Caki2 (cell line): ENCODE measurements around the gene MRPS9. TPM values are rescaled to one million over a fixed set of nuclear protein-coding genes. Genes with fewer than 3 reads are reported as not detected.

Experiments
- DNase-seq: peaks from one replicate; pipeline ENCODE4 v3.0.0-alpha.2; 2015; ENCODE audit warnings: low read depth
- in situ Hi-C: cut with HindIII; loops from 2 replicates; pipeline ENCODE4 v1.10.0; 2016; ENCODE audit warnings: low sequenced_read_pairs, low pct_unique_long_range_greater_than_20kb, mixed read lengths
- total RNA-seq: library from RNA; depleted of rRNA; stranded (reverse); fragments of >200 nt; shearing (Covaris generic); gene quantifications from 2 replicates; pipeline ENCODE4 v1.2.3, GENCODE V29; 2014; ENCODE audit warnings: low replicate concordance

MRPS9 gene
- total RNA-seq, 1 experiment from 2014 or later: 62.6 TPM

DNA sequence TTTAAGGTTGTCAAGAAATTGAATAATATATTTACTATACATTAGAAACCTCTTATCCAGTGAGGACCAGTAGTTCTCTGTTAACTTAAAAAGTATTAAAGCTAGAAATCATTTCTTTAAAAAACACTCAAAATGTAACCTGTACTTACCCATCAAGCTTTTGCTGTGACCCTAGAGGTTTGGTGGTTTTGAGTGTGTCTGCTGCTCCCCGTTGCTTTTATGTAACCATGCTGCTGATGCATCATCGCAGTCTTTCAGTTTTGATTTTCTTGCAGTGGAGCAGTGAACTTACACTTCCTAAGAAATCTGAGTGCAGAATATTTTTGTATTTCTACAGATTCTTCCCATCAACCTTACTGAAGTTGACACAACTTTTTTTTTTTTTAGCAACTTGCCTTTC, 34.2 kb downstream of the MRPS9 start:
- in situ Hi-C loops: no loop called here
- no peak for DNase-seq

DNA sequence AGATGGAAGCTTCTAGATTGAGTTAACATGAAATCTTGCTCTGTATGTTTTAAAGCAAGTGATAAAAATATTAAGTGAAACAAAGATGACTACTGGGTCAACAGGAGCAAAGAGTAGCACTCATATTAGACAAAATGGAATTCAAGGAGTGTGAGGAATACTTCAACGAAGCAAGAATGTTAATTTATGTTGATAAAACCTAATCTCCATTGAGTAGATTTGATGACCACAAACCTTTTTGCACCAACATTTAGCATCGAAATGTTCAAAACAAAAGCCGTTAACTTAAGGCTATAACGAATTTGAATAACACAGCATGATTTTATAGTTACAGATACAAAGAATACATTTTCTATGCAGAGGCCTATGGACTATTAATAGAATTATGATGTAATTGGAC, 35.7 kb downstream of the MRPS9 start:
- in situ Hi-C loops: no loop called here
- no peak for DNase-seq

DNA sequence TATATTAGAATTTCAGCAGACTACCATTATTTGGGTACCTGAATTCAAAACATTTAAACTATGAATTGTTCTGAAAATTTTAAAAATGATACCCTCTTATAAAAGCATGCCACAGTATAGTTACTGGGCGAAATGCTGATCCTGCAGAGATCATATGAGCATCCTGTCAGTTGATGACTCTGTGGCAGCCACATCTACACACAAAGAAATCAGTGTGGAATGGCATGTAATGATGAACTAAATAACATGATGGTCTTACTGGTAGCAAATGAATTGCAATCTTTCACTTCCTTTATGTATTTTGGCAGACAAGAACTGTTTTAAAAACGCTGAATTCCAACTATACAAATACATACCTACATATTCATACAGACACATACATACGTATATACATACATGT, 38.3 kb downstream of the MRPS9 start:
- DNase-seq: no peak
- in situ Hi-C loops: no loop called here

DNA sequence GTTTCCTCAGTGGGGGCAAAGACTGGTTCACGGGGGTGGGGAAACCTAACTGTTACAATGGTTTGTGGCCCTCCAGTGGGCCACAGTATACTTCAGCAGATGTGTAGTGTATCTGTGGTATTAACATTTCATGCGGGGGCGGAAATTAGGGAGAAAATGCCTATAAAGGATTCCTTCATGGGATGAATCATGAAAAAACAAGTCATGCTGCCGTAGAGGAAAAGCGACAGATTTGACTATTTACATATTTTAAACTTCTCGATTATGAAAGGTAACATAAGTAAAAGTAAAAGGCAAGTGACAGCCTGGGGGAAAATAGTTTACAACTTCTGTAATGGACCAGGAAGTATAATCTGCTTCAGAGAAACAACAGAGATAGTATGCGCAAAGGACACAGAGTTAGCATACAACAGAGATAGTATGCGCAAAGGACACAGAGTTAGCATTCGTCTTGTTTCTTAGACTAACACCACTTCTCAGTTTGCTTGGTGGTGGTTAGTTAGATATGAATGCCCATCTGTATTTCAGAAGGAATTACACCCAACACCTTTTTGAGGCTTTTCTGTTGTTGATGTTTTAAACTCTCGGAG, 41.1 kb downstream of the MRPS9 start:
- in situ Hi-C loops: no loop called here
- no peak for DNase-seq

GRCh38 chr2:105080461-105080860, 42.6 kb downstream of the MRPS9 start:
- DNase-seq: no peak
- in situ Hi-C loops: no loop called here

DNA sequence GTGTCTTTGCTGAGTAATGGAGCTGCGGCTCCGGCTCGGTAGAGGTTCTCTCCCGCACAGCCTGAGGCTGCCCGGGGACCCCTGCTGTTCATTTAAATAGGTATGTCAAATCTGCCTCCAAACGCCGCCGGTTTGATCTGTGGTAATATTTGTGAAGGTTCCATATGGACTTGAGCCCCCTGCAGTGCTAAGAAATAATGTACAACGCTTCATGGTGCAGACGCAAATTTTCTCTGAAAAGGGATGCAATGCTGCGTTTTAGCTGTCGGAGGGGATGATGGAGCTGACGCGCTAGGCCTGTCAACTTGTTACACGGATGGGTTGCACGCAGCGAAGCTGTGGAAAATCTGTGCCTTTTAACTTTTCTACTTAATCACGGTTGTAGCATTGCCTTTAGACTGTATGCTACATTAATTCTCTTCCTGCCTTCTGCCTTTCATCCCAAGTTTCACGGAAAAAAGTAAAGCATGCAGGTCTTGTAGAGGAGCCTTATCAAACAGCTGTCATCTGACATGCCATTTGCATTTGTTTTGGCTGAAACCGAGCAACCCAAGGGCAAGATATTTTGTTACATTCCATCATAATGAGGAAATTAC, 43.2 kb downstream of the MRPS9 start:
- in situ Hi-C loops: no loop called here
- DNase-seq: no peak

- in situ Hi-C loops: no loop called here
- no peak for DNase-seq
Observed at GRCh38 chr2:105082107-105082506, 44.2 kb downstream of the MRPS9 start.

DNA sequence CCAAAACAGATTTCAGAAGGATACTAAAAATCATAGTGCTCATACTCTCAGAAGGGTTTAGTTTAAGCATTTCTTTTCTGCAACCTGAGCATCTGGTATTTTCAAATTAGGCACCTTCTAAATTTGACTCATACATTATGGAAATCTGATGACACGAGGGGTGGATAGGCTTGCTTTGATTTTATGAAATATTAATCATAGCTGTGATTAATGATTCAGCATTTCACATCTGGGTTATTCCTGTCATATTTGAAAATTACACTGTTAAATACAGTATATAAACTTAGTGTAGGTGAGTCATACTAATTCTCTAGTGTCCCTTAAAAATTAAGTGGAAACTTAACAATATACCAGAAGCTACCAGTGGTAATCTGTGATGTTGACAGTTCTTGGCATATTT, 47.7 kb downstream of the MRPS9 start:
- DNase-seq: no peak
- in situ Hi-C loops: no loop called here

DNA sequence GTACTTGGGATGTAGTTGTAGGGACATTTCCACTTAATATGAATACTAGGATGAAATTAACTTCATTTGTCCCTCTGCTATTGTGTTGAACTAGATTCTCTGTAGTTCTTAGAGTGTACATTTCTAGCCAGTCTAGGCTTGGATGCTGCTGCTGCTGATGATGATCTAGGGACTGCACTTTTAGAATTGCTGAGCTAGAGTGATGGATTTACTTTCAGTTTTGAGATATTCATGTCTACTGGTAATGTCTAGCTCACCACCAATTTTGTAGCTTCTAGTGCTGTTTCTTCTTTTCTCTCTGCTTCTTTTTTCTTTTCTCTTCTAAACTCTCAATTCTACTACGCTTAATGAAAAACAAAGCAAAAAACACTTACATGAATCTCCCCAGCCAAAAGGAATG, 49.4 kb downstream of the MRPS9 start:
- in situ Hi-C loops: no loop called here
- DNase-seq: no peak

DNA sequence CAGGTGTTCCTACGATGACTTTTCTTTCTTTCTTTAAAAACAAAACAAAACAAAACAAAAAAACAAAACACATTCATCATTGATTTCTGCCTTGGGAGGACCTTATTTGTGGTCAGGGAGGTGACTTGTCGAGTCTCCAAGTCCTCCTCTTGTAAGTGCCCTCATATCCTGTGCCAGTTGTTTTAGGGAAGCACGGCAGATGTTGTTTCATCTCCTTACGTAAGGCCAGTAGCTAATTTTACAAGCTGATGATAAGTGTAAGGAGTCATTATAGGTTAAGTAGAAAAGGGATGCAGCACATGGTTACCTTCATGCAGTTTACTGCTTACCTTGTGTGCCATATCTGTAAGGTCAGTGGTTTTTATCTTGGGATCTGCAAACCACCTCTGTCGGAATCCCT, 52.2 kb downstream of the MRPS9 start:
- in situ Hi-C loops: no loop called here
- no peak for DNase-seq

DNA sequence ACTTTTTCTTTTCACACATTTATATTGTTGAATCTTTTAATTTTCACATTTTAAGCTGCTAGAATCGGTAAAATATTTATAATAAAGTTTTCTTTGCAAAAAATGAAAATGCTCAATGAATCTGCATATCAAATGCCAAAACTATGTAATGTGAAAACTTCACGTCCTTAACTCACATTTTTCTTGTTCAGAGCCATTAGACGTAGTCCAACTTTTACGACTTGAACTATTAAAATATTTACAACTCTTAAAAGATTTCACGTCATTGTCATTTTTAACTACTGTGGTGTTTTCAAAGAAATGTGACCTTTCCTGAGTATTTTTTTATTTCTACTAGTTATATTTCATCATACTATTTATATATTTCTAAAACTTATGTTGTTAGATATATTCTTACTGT, 54.9 kb downstream of the MRPS9 start:
- no peak for DNase-seq
- in situ Hi-C loops: no loop called here

- in situ Hi-C loops: no loop called here
Observed at GRCh38 chr2:105099153-105099552, 61.3 kb downstream of the MRPS9 start.

DNA sequence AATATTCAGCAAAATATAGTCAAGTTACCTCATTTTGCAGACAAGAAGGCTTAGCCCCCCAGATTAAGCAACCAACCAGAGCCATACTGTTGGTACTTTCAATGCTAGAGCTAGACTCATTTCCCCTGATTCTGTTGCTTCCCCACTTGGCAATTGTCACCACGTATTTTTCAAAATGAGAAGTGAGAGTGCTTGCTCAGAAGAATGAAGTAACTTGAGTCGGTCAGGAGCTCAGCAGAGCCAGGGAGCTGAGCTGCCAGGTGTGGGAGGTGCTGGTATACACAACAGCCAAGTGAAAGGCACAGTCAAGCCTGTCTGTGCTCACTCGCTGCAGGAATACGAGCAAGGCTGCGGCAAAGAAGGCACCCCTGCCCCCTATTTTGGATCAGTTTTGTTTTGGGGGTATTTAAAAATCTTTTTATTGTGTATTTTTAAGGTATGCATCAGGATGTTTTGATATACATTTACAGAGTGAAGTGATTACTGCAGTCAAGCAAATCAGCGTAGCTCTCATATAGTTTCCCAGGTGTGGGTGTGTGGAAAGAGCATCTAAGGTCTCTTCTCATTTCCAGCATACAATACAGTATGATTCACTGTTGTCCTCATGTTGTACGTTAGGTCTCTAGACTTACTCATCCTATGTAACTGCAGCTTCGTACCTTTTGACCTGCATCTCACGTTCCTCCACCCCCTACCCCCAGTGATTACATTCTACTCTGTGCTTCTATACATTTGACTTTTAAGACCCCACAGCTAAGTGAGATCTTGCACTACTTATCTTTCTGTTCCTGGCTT, 62.4 kb downstream of the MRPS9 start:
- no peak for DNase-seq
- in situ Hi-C loops: no loop called here

More at GRCh38 chr2:105099153-105099552, 61.3 kb downstream of the MRPS9 start:
- no peak for DNase-seq

DNA sequence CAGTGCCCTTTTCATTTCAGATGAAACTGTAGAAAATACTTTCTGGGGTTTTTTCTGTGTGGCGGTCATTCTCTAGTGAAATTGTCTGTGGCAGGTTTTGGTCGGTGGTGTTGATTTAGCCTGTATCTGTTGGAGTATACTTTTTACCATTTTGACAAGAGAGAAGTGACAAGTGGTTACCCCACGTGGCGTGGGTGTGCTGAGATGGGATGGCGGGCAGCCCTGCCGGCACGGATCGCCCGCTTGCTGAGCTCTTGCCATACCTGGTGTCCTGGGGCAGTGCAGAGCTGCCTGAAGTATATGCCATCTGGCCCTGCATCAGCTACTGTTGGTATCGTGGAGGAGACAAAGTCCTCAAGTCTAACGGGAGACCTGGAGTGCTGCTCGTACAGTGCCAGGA, 64.1 kb downstream of the MRPS9 start:
- DNase-seq: no peak
- in situ Hi-C loops: no loop called here

GRCh38 chr2:105102963-105103421, 65.1 kb downstream of the MRPS9 start:
- in situ Hi-C loops: no loop called here

GRCh38 chr2:105103481-105103880, 65.6 kb downstream of the MRPS9 start:
- in situ Hi-C loops: no loop called here

More at GRCh38 chr2:105102963-105103421, 65.1 kb downstream of the MRPS9 start:
- peak; percentile 80 for DNase-seq

GRCh38 chr2:105104208-105104731, 66.4 kb downstream of the MRPS9 start:
- in situ Hi-C loops: no loop called here
- DNase-seq: peak; percentile 39

More at GRCh38 chr2:105103481-105103880, 65.6 kb downstream of the MRPS9 start:
- no peak for DNase-seq

GRCh38 chr2:105110295-105110829, 72.5 kb downstream of the MRPS9 start:
- DNase-seq: no peak
- in situ Hi-C loops: no loop called here
